GM23338 (cell line): ENCODE results near the gene TAF1B. TPM values are rescaled to one million over a fixed set of nuclear protein-coding genes. Genes with fewer than 3 reads are reported as not detected.

Experiments
- ATAC-seq: fragments of 200-7000 bp; cut with Tn5 transposase; 3 replicates; pipeline ENCODE4 v1.9.1; 2020
- DNase-seq: peaks from one replicate; pipeline ENCODE4 v3.0.0-alpha.2; 2015; ENCODE audit warnings: low spot score
- H2AFZ ChIP-seq: fragments of 200-600 bp; sonication (generic); 2 replicates; pipeline ENCODE4 v1.8.0; 2016; ENCODE audit warnings: antibody characterized with exemption, mild to moderate bottlenecking, moderate library complexity
- H3F3A ChIP-seq: fragments of 200-600 bp; sonication (generic); replicated peaks from 2 replicates; pipeline ENCODE4 v1.8.0; 2017; ENCODE audit warnings: antibody characterized with exemption, mixed run types, low read depth
- H3K27ac ChIP-seq: fragments of 200-600 bp; sonication (generic); 2 replicates; pipeline ENCODE4 v1.6.1; 2016; ENCODE audit warnings: low read depth
- H3K27me3 ChIP-seq: fragments of 200-600 bp; sonication (generic); 2 replicates; pipeline ENCODE4 v1.8.0; 2016; ENCODE audit warnings: mild to moderate bottlenecking, mixed run types, moderate library complexity; ENCODE audit not compliant: insufficient read depth
- H3K36me3 ChIP-seq: fragments of 200-600 bp; sonication (generic); 2 replicates; pipeline ENCODE4 v1.8.0; 2016; ENCODE audit warnings: mild to moderate bottlenecking; ENCODE audit not compliant: insufficient read depth
- H3K4me1 ChIP-seq: fragments of 200-600 bp; sonication (generic); 2 replicates; pipeline ENCODE4 v1.8.0; 2016; ENCODE audit warnings: mild to moderate bottlenecking, moderate library complexity; ENCODE audit not compliant: insufficient read depth
- H3K4me2 ChIP-seq: fragments of 200-600 bp; sonication (generic); 2 replicates; pipeline ENCODE4 v1.7.1; 2017; ENCODE audit warnings: mixed run types
- H3K4me3 ChIP-seq: fragments of 200-600 bp; sonication (generic); 2 replicates; pipeline ENCODE4 v1.6.1; 2016; ENCODE audit warnings: mixed run types
- H3K79me2 ChIP-seq: fragments of 200-600 bp; sonication (generic); replicated peaks from 2 replicates; pipeline ENCODE4 v1.8.0; 2017; ENCODE audit warnings: mild to moderate bottlenecking; ENCODE audit not compliant: insufficient read depth
- H3K9me2 ChIP-seq: fragments of 200-600 bp; sonication (generic); 2 replicates; pipeline ENCODE4 v1.8.0; 2017; ENCODE audit not compliant: insufficient read depth
- H4K20me1 ChIP-seq: fragments of 200-600 bp; sonication (generic); replicated peaks from 2 replicates; pipeline ENCODE4 v1.8.0; 2017; ENCODE audit warnings: mild to moderate bottlenecking; ENCODE audit not compliant: insufficient read depth
- H3K27ac Mint-ChIP-seq: 2 replicates; pipeline ENCODE4 v1.8.0; 2020; ENCODE audit warnings: inconsistent platforms, mild to moderate bottlenecking, moderate library complexity, mixed read lengths
- H3K27me3 Mint-ChIP-seq: 3 replicates; pipeline ENCODE4 v1.8.0; 2022; ENCODE audit warnings: low read depth, mild to moderate bottlenecking, moderate library complexity, mixed read lengths, inconsistent platforms; ENCODE audit not compliant: insufficient read depth, poor library complexity
- H3K36me3 Mint-ChIP-seq: 3 replicates; pipeline ENCODE4 v1.8.0; 2021; ENCODE audit warnings: low read depth, mild to moderate bottlenecking, inconsistent platforms, moderate library complexity, mixed read lengths
- H3K4me1 Mint-ChIP-seq: 3 replicates; pipeline ENCODE4 v1.8.0; 2020; ENCODE audit warnings: mild to moderate bottlenecking, inconsistent platforms, mixed read lengths
- H3K4me3 Mint-ChIP-seq: 3 replicates; pipeline ENCODE4 v1.8.0; 2021; ENCODE audit warnings: moderate library complexity, mild to moderate bottlenecking, inconsistent platforms, mixed read lengths
- H3K9me3 Mint-ChIP-seq: 3 replicates; pipeline ENCODE4 v1.8.0; 2020; ENCODE audit warnings: moderate library complexity, mild to moderate bottlenecking, inconsistent platforms, mixed read lengths
- CTCF ChIP-seq, 2 experiments: fragments of 200-600 bp in 1 of 2; sonication (generic) in 1 of 2; conservative IDR thresholded peaks; 2 replicates each; pipeline versions ENCODE4 v1.5.1 to v1.6.1; 2016 to 2017; ENCODE audit warnings: antibody characterized with exemption in 2 of 2, low read depth in 2 of 2, mild to moderate bottlenecking in 2 of 2, moderate library complexity in 1 of 2
- ETS1 ChIP-seq: IDR thresholded peaks from 2 replicates; pipeline ENCODE4 v1.6.1; 2016; ENCODE audit warnings: antibody characterized with exemption
- EZH2 ChIP-seq: fragments of 200-600 bp; sonication (generic); IDR thresholded peaks from one replicate; pipeline ENCODE4 v1.8.0; 2017; ENCODE audit warnings: antibody characterized with exemption, mild to moderate bottlenecking, low read depth; ENCODE audit not compliant: unreplicated experiment
- EZH2phosphoT487 ChIP-seq: fragments of 200-600 bp; sonication (generic); IDR thresholded peaks from one replicate; pipeline ENCODE4 v1.8.1; 2018; ENCODE audit warnings: antibody characterized with exemption; ENCODE audit not compliant: unreplicated experiment
- JUNB ChIP-seq: IDR thresholded peaks from one replicate; pipeline ENCODE4 v1.6.1; 2016; ENCODE audit warnings: antibody characterized with exemption; ENCODE audit not compliant: unreplicated experiment
- NANOG ChIP-seq: IDR thresholded peaks from 2 replicates; pipeline ENCODE4 v1.6.1; 2016; ENCODE audit warnings: antibody characterized with exemption, borderline replicate concordance
- STAT1 ChIP-seq: IDR thresholded peaks from one replicate; pipeline ENCODE4 v1.6.1; 2016; ENCODE audit warnings: antibody characterized with exemption; ENCODE audit not compliant: unreplicated experiment
- ZNF114 ChIP-seq: fragments of 250-450 bp; sonication (Bioruptor Pico); IDR thresholded peaks from 2 replicates; pipeline ENCODE4 v1.5.0; 2020; ENCODE audit warnings: mild to moderate bottlenecking, moderate library complexity
- ZNF331 ChIP-seq: fragments of 250-450 bp; sonication (Bioruptor Pico); IDR thresholded peaks from 2 replicates; pipeline ENCODE4 v1.5.0; 2020; ENCODE audit warnings: low read depth, mild to moderate bottlenecking, moderate library complexity
- ZNF462 ChIP-seq: fragments of 250-450 bp; sonication (Bioruptor Pico); IDR thresholded peaks from 2 replicates; pipeline ENCODE4 v1.5.0; 2020; ENCODE audit warnings: mild to moderate bottlenecking, moderate library complexity
- polyA plus RNA-seq: library from polyadenylated mRNA; unstranded; fragments of >200 nt; fragmentation: Nextera tagmentation; extraction: Ambion mirVana; gene quantifications from 2 replicates; pipeline ENCODE4 v1.2.1, GENCODE V29; 2016
- total RNA-seq: library from RNA; depleted of rRNA; stranded (reverse); fragments of >200 nt; shearing (Covaris generic); gene quantifications from 2 replicates; pipeline ENCODE4 v1.2.3, GENCODE V29; 2014

Gene TAF1B
- total and polyA plus RNA-seq, 2 experiments from 2014 or later, result 22.2 to 28.9 TPM

- no peaks in the 10 kb centered on the region for H3K79me2 ChIP-seq
- no peaks in the 10 kb centered on the region for H3K36me3 ChIP-seq
- no peaks in the 10 kb centered on the region for H3K4me1 ChIP-seq
- no peak overlapping the region for H3K4me3 ChIP-seq
- Mint-ChIP-seq H3K9me3 (no peaks in the 10 kb centered on the region), H3K36me3 (no peaks in the 10 kb centered on the region), H3K4me1 (peaks cover 30% of the 10 kb centered on the region), H3K27ac (no peak overlapping the region), H3K4me3 (no peak overlapping the region), H3K27me3 (peaks cover 8% of the 10 kb centered on the region)
- ATAC-seq (no peak), DNase-seq (no peak)
- H2AFZ ChIP-seq, result no peak overlapping the region
- TF ChIP-seq ZNF331, result no peak
- TF ChIP-seq ETS1, result no peak
- H3K4me2 ChIP-seq, result no peak overlapping the region
- H4K20me1 ChIP-seq, result no peaks in the 10 kb centered on the region
- H3K27me3 ChIP-seq, result no peaks in the 10 kb centered on the region
- H3F3A ChIP-seq, result no peaks in the 10 kb centered on the region
- H3K27ac ChIP-seq, result no peak overlapping the region
- no peaks in the 10 kb centered on the region for H3K9me2 ChIP-seq
Observed at GRCh38 chr2:9797086-9797485, 46.2 kb upstream of the TAF1B start.

GRCh38 chr2:9797681-9798556 lies 45.4 kb upstream of the TAF1B start:
- no peaks in the 10 kb centered on the region for H3K9me3 Mint-ChIP-seq
- peaks cover 8% of the 10 kb centered on the region for H3K27me3 Mint-ChIP-seq
- Histone ChIP-seq H3K9me2 (no peaks in the 10 kb centered on the region), H2AFZ (peak overlapping the region; percentile 38; the same call in 1 of the 2 replicates), H3K36me3 (no peaks in the 10 kb centered on the region), H3K4me1 (no peaks in the 10 kb centered on the region), H3K27me3 (no peaks in the 10 kb centered on the region), H3K4me2 (no peak overlapping the region), H4K20me1 (no peaks in the 10 kb centered on the region), H3K4me3 (no peak overlapping the region), H3F3A (no peaks in the 10 kb centered on the region), H3K27ac (no peak overlapping the region), H3K79me2 (no peaks in the 10 kb centered on the region)
- H3K27ac Mint-ChIP-seq, result no peak overlapping the region
- no peak overlapping the region for H3K4me3 Mint-ChIP-seq
- no peak for DNase-seq
- H3K36me3 Mint-ChIP-seq, result no peaks in the 10 kb centered on the region
- peaks cover 30% of the 10 kb centered on the region for H3K4me1 Mint-ChIP-seq
- ATAC-seq, result no peak
- TF ChIP-seq CTCF (conservative IDR thresholded peaks at IDR 0.05; ENCODE audit: low read depth in 2 of 2) (no peak), EZH2phosphoT487 (no peak), JUNB (no peak), NANOG (no peak), EZH2 (no peak), ZNF331 (no peak), ZNF462 (CRISPR knock-in tag) (no peak), STAT1 (no peak), ZNF114 (CRISPR knock-in tag) (no peak)
